ENCODE measurements around the gene INPP4A.

- TF ChIP-seq, protein P1, sequence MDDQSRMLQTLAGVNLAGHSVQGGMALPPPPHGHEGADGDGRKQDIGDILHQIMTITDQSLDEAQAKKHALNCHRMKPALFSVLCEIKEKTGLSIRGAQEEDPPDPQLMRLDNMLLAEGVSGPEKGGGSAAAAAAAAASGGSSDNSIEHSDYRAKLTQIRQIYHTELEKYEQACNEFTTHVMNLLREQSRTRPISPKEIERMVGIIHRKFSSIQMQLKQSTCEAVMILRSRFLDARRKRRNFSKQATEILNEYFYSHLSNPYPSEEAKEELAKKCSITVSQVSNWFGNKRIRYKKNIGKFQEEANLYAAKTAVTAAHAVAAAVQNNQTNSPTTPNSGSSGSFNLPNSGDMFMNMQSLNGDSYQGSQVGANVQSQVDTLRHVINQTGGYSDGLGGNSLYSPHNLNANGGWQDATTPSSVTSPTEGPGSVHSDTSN (IDR thresholded peaks at IDR 0.05): no peak
- TF ChIP-seq SIN3A (IDR thresholded peaks at IDR 0.05; ENCODE audit: borderline replicate concordance, low read depth, low read length) (no peak), TCF12 (IDR thresholded peaks at IDR 0.05) (no peak), EZH2phosphoT487 (IDR thresholded peaks at IDR 0.05; ENCODE audit: borderline replicate concordance, low read depth) (no peak), MEF2A (IDR thresholded peaks at IDR 0.05; ENCODE audit: borderline replicate concordance, low read depth) (no peak), YY1 (IDR thresholded peaks at IDR 0.05; ENCODE audit: low read depth) (no peak)
Measured at GRCh38 chr2:98477036-98477435, 32.4 kb downstream of the INPP4A start.

Measured in SK-N-SH (cell line).